NT2/D1 (cell line): ENCODE measurements around the gene ADGRD2.

Source experiments
- SUZ12 ChIP-seq: IDR thresholded peaks from 2 replicates; pipeline ENCODE4 v1.6.1; 2011; ENCODE audit not compliant: insufficient read length, insufficient read depth; ENCODE audit errors: extremely low read depth
- YY1 ChIP-seq: IDR thresholded peaks from 2 replicates; pipeline ENCODE4 v1.6.1; 2011; ENCODE audit not compliant: insufficient read length, insufficient read depth
- ZNF274 ChIP-seq: IDR thresholded peaks from 2 replicates; pipeline ENCODE4 v1.6.1; 2011; ENCODE audit warnings: mild to moderate bottlenecking, low read depth, low read length

- TF ChIP-seq YY1, result no peak
- TF ChIP-seq ZNF274, result no peak
- TF ChIP-seq SUZ12, result no peak
Observed at GRCh38 chr9:124412228-124412575, 38.0 kb upstream of the ADGRD2 start.
